ENCODE data around the gene PPEF2. TPM values are rescaled to one million over a fixed set of nuclear protein-coding genes. Genes with fewer than 3 reads are reported as not detected.
"Not testable (repeated sequence)": the region's sequence is repeated elsewhere in the genome, so short reads cannot be mapped to it uniquely, and the experiment has no call there.

PPEF2 gene
- not detected for total RNA-seq
- long read RNA-seq, donor 1: 0 reads
- long read RNA-seq, donor 2: 0 reads

DNA sequence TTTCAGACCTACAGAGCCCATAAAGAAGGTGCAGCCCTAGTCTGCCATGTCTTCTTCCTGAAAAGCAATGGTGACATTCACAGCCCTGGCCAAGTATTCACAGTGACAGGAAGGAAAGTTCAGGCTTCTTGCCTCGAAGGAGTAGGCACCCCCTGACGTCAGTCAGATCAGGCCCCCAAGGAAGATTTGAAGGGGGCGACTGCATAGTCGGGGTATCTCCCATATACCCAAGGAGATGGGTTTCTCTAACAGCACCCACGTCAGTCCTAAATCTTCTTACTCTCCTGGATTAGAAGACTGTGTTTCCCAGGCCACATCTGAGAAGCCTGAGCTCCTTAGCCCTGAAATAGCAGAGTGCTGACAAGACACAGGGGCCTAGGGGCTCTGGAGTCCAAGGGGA lies at the start of gene PPEF2:
TSS of gene PPEF2 (minus strand) at position 101 of the 400 bp plus-strand sequence. CDS start 6,127 bp downstream, outside the sequence.
- no peak for DNase-seq (ENCODE audit: low spot score)
- intact Hi-C loops (cut with DNase I): no loop called here

DNA sequence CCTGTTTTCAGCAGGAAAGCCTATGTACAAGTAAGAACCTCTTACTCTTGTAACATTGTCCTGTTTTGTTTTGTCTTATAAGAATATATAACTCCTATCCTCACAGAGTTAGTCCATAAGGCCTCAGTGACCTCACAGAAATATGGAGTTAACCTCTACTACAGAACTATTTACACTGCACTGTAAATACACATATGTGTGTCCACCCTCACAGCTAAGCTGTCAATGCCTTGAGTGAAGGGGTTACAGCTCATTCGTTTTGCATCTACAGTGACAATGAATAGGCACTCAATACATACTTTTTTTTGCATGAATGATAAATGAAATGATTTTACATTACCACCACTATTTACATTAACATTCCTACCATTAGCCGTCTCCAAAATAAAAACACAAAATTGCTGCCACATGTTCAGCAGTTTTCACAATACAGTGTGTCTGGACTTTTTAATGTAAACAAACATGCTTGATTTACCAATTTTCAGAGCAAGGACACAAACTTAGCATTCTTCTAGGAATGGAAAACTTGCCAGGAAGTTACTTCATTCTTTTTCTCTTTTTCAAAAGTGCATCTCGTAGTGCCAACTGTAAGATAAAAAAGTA lies 48.1 kb upstream of the PPEF2 start:
- intact Hi-C loops (cut with DNase I): no loop called here
- DNase-seq (ENCODE audit: low spot score): no peak

GRCh38 chr4:75948822-75949444 lies 46.7 kb upstream of the PPEF2 start:
- intact Hi-C loops (cut with DNase I): no loop called here
- DNase-seq (ENCODE audit: low spot score): no peak

DNA sequence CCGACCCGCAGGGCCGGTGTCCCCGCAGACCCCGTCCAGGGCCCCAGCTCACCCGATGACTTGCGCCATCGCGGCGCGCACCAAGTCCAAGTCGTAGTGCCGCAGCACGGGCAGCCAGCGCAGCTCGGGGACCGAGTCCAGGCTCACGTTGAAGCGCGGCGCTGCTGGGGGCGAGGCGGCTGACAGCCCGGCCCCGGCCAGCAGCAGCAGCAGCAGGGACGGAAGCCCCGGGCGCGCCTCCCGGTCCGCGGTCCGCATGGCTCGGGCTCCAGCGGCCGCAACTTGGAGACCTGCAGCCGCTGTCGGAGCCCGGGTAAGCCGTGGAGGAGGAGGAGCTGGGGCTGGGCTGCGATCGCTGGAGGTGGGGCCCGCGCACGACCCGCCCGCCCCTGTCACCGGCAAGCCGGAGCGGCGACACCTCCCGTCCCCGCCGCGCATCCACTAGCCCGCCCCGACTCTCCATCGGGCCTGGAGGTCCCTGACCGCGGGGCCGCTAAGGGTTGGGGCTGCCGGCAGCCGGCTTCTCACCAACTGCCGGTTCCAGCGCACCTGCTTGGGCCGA lies 38.5 kb upstream of the PPEF2 start, which contains the start of gene NAAA:
TSS of gene NAAA (minus strand) at position 322 of the 562 bp plus-strand sequence. CDS start at position 258, 64 bp downstream.
- intact Hi-C loops (cut with DNase I): no loop called here
- peak; percentile 96 for DNase-seq (ENCODE audit: low spot score)

DNA sequence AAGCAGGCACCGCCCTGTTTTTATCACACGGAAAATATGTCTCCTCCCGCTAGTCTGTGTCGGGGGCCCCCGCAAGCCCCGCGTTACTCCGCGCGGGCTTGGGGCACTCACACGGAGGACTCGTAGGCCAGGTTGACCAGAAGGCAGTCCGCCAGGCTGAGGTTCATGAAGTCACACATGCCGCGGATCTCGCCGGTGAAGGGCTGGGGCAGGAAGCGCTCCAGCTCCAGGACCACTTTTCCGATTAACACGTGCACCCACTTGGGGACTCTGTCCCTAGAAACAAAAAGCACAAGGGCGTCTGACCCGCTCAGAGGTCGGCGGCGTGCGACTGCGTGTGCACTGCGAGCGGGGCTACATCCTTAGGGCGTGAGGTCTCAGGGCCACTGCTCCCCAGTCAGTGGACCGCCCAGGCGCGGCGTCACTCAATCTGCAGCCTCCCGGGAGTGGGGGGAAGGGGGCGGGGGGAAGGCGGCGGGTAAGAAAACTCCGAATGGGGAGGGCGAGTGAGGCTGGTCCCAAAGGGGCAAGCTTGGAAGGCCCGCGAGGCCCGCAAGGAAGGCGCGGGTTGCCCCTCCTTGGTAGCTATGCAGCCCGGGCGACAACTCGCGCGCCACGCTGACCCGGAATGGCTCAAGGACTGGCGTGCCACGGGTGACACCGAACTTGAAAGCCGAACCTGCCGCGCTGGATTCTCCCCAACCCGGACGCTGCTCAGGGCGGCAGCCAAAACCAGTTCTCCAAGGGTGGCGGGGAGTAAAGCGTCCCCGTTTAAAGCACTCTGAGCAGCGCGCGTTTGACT lies 37.8 kb upstream of the PPEF2 start:
- peak; percentile 93 for DNase-seq (ENCODE audit: low spot score)
- intact Hi-C loops (cut with DNase I): no loop called here

DNA sequence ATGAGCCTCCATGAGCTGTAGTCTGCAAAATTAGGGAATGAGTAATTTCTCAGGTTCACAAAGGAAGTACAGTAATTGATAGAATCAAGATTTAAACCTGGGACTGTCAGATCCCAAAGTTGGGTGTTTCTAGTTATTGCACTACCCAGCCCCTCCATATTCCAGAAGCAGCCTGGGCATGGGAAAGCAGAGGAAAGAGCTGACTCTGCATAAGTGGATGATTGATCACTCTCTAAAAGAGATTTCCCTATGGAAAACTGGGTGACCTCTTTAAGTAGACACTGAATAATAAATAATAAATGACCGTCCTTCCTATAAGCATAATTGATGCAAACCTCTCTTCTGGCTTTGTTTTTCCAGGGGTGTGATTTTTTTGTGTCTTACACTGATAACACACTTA lies 33.4 kb upstream of the PPEF2 start:
- intact Hi-C loops (cut with DNase I): no loop called here
- DNase-seq (ENCODE audit: low spot score): no peak

GRCh38 chr4:75930152-75930551 lies 27.9 kb upstream of the PPEF2 start:
- DNase-seq (ENCODE audit: low spot score): no peak
- intact Hi-C loops (cut with DNase I): no loop called here

DNA sequence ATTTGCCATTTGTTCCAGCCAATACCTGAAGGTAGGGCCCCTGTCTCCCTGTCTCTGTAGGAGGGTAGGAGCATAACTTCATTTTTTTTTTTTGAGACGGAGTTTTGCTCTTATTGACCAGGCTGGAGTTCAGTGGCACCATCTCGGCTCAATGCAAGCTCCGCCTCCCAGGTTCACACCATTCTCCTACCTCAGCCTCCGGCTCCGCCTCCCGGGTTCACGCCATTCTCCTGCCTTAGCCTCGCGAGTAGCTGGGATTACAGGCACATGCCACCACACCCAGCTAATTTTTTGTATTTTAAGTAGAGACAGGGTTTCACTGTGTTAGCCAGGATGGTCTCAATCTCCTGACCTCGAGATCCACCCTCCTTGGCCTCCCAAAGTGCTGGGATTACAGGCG lies 22.7 kb upstream of the PPEF2 start:
- intact Hi-C loops (cut with DNase I); DNase-seq (ENCODE audit: low spot score): not testable (repeated sequence)

- DNase-seq (ENCODE audit: low spot score): no peak
- intact Hi-C loops (cut with DNase I): no loop called here
These were observed 22.1 kb upstream of the PPEF2 start for GRCh38 chr4:75924309-75924827.

DNA sequence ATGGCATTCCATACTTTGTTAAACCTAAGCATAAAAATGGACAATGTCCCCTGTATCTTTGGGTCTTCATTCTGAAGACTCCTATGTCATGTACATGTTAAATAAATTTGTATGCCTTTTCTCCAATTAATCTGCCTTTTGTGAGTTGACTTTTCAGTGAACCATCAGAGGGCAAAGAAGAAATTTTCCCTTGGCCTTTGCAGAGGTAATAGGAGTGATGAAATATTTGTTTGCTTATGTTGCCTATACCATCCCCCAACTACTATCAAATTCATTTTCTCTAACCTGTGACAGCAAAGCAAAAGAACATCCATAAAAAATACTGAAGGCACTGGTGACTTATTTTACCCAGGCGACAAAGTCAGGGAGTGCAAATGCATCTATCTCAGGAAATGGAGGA lies 20.3 kb upstream of the PPEF2 start:
- intact Hi-C loops (cut with DNase I): no loop called here
- no peak for DNase-seq (ENCODE audit: low spot score)

DNA sequence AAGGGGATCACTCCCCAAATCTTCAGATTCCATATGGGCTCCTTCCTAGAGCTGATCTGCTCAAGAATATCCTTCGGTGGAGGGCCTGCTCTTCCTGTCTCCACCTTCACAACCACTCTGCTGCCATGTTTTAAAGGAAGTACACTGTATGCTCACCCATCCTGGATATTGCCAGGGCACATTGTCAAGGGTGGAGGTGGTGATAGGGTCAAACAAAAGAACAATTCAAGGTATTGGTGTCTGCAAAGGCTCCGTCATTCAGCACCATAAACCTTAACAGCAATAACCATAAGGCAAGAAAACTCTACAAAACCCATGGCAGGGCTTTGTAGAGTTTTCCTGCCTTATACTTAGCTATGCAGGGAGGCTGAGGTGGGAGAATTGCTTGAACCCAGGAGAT lies 19.7 kb upstream of the PPEF2 start:
- no peak for DNase-seq (ENCODE audit: low spot score)
- intact Hi-C loops (cut with DNase I): no loop called here

DNA sequence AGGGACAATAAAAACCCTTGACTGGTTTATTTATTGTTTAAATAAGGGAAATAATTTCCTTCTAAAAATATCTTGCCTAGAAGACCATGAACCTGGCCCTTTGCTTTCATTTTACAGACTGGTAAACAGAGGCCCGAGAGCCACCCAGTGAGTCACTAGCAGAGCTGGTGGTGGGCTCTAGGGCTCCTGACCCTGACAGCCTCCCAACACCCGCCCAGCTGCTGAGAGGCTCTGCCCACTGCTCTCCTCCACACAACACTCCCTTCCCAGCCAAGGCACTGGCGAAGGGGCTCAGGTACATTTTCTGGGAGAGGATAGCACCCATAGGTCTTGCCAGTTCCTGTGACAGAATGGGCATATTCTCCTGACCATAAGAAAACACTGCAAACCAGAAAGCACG lies 18.1 kb upstream of the PPEF2 start:
- intact Hi-C loops (cut with DNase I): no loop called here
- DNase-seq (ENCODE audit: low spot score): no peak

- no peak for DNase-seq (ENCODE audit: low spot score)
- intact Hi-C loops (cut with DNase I): no loop called here
These were observed 17.7 kb upstream of the PPEF2 start for GRCh38 chr4:75919920-75920319.

- intact Hi-C loops (cut with DNase I): no loop called here
These were observed 13.9 kb upstream of the PPEF2 start for GRCh38 chr4:75916091-75916661.

DNA sequence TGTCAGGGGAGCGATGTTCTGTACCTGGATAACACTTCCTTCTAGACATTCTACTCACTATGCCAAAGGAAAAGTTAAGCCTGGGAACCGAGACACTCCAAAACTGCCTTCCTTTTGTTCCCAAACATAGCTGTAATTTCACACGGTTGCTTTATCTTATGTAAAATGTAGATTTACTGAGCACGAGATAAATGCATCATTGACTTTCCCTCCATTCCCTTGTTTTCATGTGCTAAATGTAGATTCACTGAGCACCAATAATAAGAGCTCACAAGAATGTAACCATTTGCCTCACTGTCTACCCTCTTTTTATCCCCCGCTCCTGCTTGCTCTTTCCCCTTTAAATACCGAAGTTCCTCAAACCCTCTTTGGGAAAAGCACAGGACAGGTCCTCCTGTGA lies 10.7 kb upstream of the PPEF2 start:
- intact Hi-C loops (cut with DNase I): no loop called here
- no peak for DNase-seq (ENCODE audit: low spot score)

More at GRCh38 chr4:75916091-75916661, 13.9 kb upstream of the PPEF2 start:
- no peak for DNase-seq (ENCODE audit: low spot score)

DNA sequence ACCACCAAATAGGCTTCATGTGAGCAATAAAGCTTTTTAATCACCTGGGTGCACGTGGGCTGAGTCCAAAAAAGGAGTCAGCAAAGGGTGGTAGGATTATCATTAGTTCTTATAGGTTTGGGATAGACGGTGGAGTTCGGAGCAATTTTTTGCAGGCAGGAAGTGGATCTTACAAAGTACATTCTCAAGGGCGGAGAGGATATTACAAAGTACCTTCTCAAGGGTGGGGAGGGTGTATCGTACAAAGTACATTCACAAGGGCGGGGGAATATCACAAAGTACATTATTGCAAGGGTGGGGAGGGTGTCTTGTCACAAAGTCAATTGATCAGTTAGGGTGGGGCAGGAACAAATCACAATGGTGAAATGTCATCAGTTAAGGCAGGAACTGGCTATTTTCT lies 8.6 kb upstream of the PPEF2 start:
- DNase-seq (ENCODE audit: low spot score): peak; percentile 4
- intact Hi-C loops (cut with DNase I): not testable (repeated sequence)

- intact Hi-C loops (cut with DNase I): no loop called here
- DNase-seq (ENCODE audit: low spot score): no peak
These were observed 7.2 kb upstream of the PPEF2 start for GRCh38 chr4:75909405-75909804.

DNA sequence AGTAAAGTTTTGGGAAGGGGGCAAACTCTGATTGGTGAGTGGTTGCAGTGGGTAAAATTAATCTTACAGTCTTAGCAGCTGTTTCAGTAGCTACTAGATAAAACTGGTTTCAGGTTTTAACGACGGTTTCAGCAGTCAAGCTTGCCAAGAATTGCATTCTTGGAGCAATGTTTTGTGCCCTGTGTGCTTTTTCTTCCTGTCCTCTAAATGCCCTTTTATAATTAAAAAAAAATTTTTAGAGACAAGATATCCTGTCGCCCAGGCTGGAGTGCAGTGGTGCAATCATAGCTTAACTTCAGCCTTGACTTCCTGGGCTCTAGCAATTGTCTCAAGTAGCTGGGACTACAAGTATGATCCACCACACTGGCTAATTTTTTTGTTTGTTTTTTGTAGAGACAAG lies 6.3 kb upstream of the PPEF2 start:
- intact Hi-C loops (cut with DNase I): no loop called here
- no peak for DNase-seq (ENCODE audit: low spot score)

DNA sequence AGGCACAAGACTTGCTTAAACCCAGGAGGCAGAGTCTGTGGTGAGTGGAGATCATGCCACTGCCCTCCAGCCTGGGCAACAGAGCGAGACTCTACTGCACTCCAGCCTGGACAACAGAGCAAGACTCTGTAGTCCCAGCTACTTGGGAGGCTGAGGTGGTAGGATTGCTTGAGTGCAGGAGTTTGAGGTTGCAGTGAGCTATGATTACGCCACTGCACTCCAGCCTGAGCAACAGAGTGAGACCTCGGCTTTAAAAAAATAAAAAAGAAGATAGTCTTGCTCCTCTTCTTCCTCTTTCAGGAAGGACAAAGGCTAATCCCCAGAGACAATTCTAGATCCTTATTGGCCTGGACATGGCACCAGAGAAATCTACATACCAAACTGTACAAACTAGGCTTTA lies 5.7 kb upstream of the PPEF2 start:
- intact Hi-C loops (cut with DNase I): no loop called here
- DNase-seq (ENCODE audit: low spot score): peak; percentile 49

DNA sequence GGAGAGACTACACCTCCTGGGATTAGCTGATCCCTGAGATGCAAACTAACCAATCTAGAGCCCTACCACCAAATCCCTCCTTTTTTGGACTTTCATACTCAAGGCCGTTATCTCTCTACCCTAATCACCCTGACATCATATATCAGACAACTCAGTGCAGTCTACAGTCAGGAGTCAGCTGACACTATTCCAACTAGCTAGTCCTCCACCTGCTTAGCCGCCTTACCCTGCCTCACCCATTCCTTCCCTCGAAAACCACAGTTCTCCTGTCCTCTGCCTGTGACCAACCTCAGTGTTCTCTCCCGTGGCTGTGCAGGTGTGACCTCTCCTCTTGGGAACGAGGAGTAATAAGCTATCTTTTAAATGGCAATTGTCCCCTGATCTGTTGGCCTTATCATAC lies 1.8 kb upstream of the PPEF2 start:
- intact Hi-C loops (cut with DNase I): no loop called here
- peak; percentile 5 for DNase-seq (ENCODE audit: low spot score)

Data from posterior vena cava (tissue), 2 donors.